C4-2B (cell line): ENCODE results near the gene IFIT1B.

Source experiments
- H3K27ac ChIP-seq: fragments of 450-650 bp; 2 replicates; pipeline ENCODE4 v1.5.1; 2017
- CTCF ChIP-seq: fragments of 450-650 bp; conservative IDR thresholded peaks from 2 replicates; pipeline ENCODE4 v1.5.1; 2017; ENCODE audit warnings: mild to moderate bottlenecking
- ZFX ChIP-seq: fragments of 450-650 bp; IDR thresholded peaks from 2 replicates; pipeline ENCODE4 v1.6.1; 2017

Gene IFIT1B

GRCh38 chr10:89414146-89414878, 36.5 kb downstream of the IFIT1B start, which contains the start of gene IFIT5:
Gene IFIT5, plus strand, starts transcription at chr10:89414568. Its CDS starts 231 bp downstream, at chr10:89414799.
- peak within 1 kb of the TSS; percentile 38 for H3K27ac ChIP-seq
- TF ChIP-seq CTCF: no peak
- TF ChIP-seq ZFX: peak; percentile 55

- peak overlapping the region; percentile 38 for H3K27ac ChIP-seq
- TF ChIP-seq ZFX: peak; percentile 24; the same call in 1 of the 2 replicates
- no peak for TF ChIP-seq CTCF
These were observed 37.3 kb downstream of the IFIT1B start for GRCh38 chr10:89414879-89415821.

GRCh38 chr10:89416465-89416864, 38.6 kb downstream of the IFIT1B start:
- no peak for TF ChIP-seq ZFX
- no peak for TF ChIP-seq CTCF

GRCh38 chr10:89419548-89419947, 41.7 kb downstream of the IFIT1B start:
- no peak overlapping the region for H3K27ac ChIP-seq
- no peak for TF ChIP-seq ZFX
- no peak; the same call in 1 of the 2 replicates for TF ChIP-seq CTCF

More at GRCh38 chr10:89416465-89416864, 38.6 kb downstream of the IFIT1B start:
- no peak overlapping the region for H3K27ac ChIP-seq

GRCh38 chr10:89421018-89421476, 43.2 kb downstream of the IFIT1B start:
- TF ChIP-seq ZFX: no peak
- TF ChIP-seq CTCF: no peak
- H3K27ac ChIP-seq: no peak overlapping the region

- no peak overlapping the region for H3K27ac ChIP-seq
- TF ChIP-seq CTCF (no peak), ZFX (no peak)
These were observed 47.1 kb downstream of the IFIT1B start for GRCh38 chr10:89425000-89425399.
